ENCODE measurements around the gene MAP3K6. TPM values are rescaled to one million over a fixed set of nuclear protein-coding genes. Genes with fewer than 3 reads are reported as not detected.

MAP3K6 gene
- total and polyA plus RNA-seq, 4 donors, result 1.3 to 8.3 (median 4.0) TPM

DNA sequence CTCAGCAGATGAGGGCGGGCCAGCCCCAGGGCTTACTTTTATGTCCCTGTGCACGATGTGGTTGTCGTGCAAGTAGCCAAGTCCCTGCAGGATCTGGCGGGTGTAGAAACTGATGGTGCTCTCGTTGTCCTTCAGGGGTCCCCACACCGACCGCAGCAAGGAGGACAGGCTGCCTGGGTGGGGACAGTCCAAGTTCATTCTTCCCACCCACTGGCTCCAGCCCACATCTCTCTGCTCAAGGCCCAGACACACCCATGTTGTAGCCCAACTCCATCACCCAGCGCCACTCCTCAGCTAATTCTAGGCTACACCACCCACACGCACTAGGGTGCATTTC, 7.0 kb downstream of the MAP3K6 start:
- Histone ChIP-seq H3K4me3 (ENCODE audit: low read depth in 1 of 3, low read length in 3 of 3) (no peak overlapping the region), H3K9ac (ENCODE audit: low read depth in 1 of 2, low read length in 2 of 2) (no peak overlapping the region), H3K9me3 (ENCODE audit: control insufficient read depth in 4 of 4, low read length in 3 of 4) (no peaks in the 10 kb centered on the region), H3K36me3 (ENCODE audit: control insufficient read depth in 4 of 4, insufficient read depth in 3 of 4, low read depth in 1 of 4, low read length in 3 of 4) (no peaks in the 10 kb centered on the region), H3K4me1 (ENCODE audit: control insufficient read depth in 4 of 4, insufficient read depth in 4 of 4, low read length in 3 of 4) (peaks cover 0 to 12% (median 8%) of the 10 kb centered on the region in 4 donors), H3K27me3 (ENCODE audit: control insufficient read depth in 4 of 4, insufficient read depth in 4 of 4, low read length in 3 of 4) (no peaks in the 10 kb centered on the region), H3K27ac (ENCODE audit: low read depth in 1 of 2, low read length in 2 of 2) (no peak overlapping the region)
- DNase-seq (ENCODE audit: low spot score), result no peak
- 62% methylated on average over 9 of the region's 9 CpGs for WGBS
- TF ChIP-seq FOXA1 (IDR thresholded peaks at IDR 0.05) (no peak), YY1 (IDR thresholded peaks at IDR 0.05) (no peak), TAF1 (conservative IDR thresholded peaks at IDR 0.05) (no peak), JUND (IDR thresholded peaks at IDR 0.05) (no peak), NR2F2 (IDR thresholded peaks at IDR 0.05) (no peak), EGR1 (IDR thresholded peaks at IDR 0.05; ENCODE audit: low read depth in 2 of 2) (no peak), GABPA (IDR thresholded peaks at IDR 0.05 in 1 of 2, conservative IDR thresholded peaks at IDR 0.05 in 1 of 2) (no peak), HNF4A (conservative IDR thresholded peaks at IDR 0.05) (no peak), FOXA2 (IDR thresholded peaks at IDR 0.05) (no peak)
- TF ChIP-seq, protein P1, sequence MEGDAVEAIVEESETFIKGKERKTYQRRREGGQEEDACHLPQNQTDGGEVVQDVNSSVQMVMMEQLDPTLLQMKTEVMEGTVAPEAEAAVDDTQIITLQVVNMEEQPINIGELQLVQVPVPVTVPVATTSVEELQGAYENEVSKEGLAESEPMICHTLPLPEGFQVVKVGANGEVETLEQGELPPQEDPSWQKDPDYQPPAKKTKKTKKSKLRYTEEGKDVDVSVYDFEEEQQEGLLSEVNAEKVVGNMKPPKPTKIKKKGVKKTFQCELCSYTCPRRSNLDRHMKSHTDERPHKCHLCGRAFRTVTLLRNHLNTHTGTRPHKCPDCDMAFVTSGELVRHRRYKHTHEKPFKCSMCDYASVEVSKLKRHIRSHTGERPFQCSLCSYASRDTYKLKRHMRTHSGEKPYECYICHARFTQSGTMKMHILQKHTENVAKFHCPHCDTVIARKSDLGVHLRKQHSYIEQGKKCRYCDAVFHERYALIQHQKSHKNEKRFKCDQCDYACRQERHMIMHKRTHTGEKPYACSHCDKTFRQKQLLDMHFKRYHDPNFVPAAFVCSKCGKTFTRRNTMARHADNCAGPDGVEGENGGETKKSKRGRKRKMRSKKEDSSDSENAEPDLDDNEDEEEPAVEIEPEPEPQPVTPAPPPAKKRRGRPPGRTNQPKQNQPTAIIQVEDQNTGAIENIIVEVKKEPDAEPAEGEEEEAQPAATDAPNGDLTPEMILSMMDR (IDR thresholded peaks at IDR 0.05; ENCODE audit: low read depth, low read length, missing input control), result no peak

DNA sequence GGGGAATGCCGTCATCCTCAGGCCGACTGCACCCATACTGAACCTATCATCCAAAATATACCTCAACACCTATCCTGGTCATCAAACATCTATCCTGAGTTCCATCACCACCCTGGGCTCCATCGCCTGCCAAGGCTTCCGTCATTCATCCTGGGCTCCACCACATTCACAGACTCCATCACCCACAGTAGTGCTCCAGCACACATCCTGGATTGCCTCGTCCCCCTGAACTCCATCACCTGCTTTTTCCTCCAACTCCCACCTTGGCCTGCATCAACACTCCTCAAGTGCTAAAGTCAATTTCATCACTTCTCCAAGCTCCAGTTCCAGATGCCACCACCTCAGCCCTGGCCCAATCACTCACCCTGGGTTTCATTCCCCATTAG, 7.8 kb downstream of the MAP3K6 start:
- Histone ChIP-seq H3K9me3 (ENCODE audit: control insufficient read depth in 4 of 4, low read length in 3 of 4) (no peaks in the 10 kb centered on the region), H3K9ac (ENCODE audit: low read depth in 1 of 2, low read length in 2 of 2) (no peak overlapping the region), H3K4me3 (ENCODE audit: low read depth in 1 of 3, low read length in 3 of 3) (no peak overlapping the region), H3K27me3 (ENCODE audit: control insufficient read depth in 4 of 4, insufficient read depth in 4 of 4, low read length in 3 of 4) (no peaks in the 10 kb centered on the region), H3K36me3 (ENCODE audit: control insufficient read depth in 4 of 4, insufficient read depth in 3 of 4, low read depth in 1 of 4, low read length in 3 of 4) (no peaks in the 10 kb centered on the region), H3K4me1 (ENCODE audit: control insufficient read depth in 4 of 4, insufficient read depth in 4 of 4, low read length in 3 of 4) (peaks cover 0 to 12% (median 5%) of the 10 kb centered on the region in 4 donors), H3K27ac (ENCODE audit: low read depth in 1 of 2, low read length in 2 of 2) (no peak overlapping the region)
- no peak for TF ChIP-seq FOXA2 (IDR thresholded peaks at IDR 0.05)
- TF ChIP-seq EGR1 (IDR thresholded peaks at IDR 0.05; ENCODE audit: low read depth in 2 of 2), result no peak
- WGBS, result 97% methylated on average over 5 of the region's 5 CpGs
- DNase-seq (ENCODE audit: low spot score), result no peak

DNA sequence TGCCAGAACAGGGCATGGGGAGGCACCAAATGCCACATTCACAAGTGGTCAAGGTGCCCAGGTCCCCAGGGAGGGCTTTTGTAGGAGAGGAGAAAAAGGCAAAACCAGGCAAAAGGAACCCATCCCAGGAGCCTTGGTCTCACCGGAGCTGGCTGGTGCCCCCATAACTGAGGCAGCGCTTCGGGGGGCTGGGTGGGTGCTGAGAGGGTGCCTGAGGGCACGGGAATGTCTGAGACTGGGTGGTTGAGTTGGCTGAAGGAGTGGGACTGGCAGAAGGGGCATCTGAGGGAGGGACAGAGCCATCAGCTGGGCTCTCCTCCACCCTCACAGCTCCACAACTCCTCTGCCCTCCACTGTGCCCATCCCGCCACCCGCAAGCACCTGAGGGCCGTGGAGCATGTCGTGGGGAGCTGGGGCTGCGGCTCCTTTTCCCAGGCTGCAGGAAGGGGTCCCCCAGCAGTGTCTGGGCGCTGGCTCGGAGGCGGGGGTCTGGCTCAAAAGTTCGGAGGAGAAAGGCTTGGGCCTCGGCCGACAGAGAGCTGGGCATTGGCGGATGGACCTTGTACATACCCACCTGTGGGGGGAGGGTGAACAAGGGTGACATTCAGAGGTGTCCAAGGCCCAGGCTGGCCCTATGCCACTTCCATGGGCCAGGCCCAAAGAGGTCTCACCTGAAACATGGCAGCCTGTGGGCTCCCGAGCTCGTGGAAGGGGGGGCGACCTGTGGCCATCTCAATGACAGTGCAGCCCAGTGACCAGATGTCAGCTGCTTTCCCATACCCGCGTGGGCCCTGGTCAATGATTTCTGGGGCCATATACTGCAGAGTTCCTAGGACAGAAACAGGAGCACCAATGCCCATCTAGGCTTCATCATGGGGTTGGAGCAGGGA, 8.5 kb downstream of the MAP3K6 start:
- 87% methylated on average over 21 of the region's 21 CpGs for WGBS
- DNase-seq (ENCODE audit: low spot score), result no peak
- H3K27me3 ChIP-seq (ENCODE audit: control insufficient read depth in 4 of 4, insufficient read depth in 4 of 4, low read length in 3 of 4), result no peaks in the 10 kb centered on the region
- peaks cover 0 to 12% (median 5%) of the 10 kb centered on the region in 4 donors for H3K4me1 ChIP-seq (ENCODE audit: control insufficient read depth in 4 of 4, insufficient read depth in 4 of 4, low read length in 3 of 4)
- H3K9me3 ChIP-seq (ENCODE audit: control insufficient read depth in 4 of 4, low read length in 3 of 4), result no peaks in the 10 kb centered on the region
- no peak overlapping the region for H3K27ac ChIP-seq (ENCODE audit: low read depth in 1 of 2, low read length in 2 of 2)
- H3K4me3 ChIP-seq (ENCODE audit: low read depth in 1 of 3, low read length in 3 of 3), result no peak overlapping the region
- H3K36me3 ChIP-seq (ENCODE audit: control insufficient read depth in 4 of 4, insufficient read depth in 3 of 4, low read depth in 1 of 4, low read length in 3 of 4), result no peaks in the 10 kb centered on the region
- H3K9ac ChIP-seq (ENCODE audit: low read depth in 1 of 2, low read length in 2 of 2), result no peak overlapping the region
- TF ChIP-seq RAD21 (IDR thresholded peaks at IDR 0.05) (no peak), HNF4A (conservative IDR thresholded peaks at IDR 0.05) (no peak), NR2F2 (IDR thresholded peaks at IDR 0.05) (no peak), JUND (IDR thresholded peaks at IDR 0.05) (no peak), FOXA2 (IDR thresholded peaks at IDR 0.05) (no peak), FOXA1 (IDR thresholded peaks at IDR 0.05) (no peak), RXRA (IDR thresholded peaks at IDR 0.05) (no peak), GABPA (IDR thresholded peaks at IDR 0.05 in 1 of 2, conservative IDR thresholded peaks at IDR 0.05 in 1 of 2) (no peak), HNF4G (IDR thresholded peaks at IDR 0.05) (no peak), SP1 (IDR thresholded peaks at IDR 0.05) (no peak)
- TF ChIP-seq, protein P1 (IDR thresholded peaks at IDR 0.05; ENCODE audit: low read depth, low read length, missing input control), result no peak
- TF ChIP-seq, protein P2, sequence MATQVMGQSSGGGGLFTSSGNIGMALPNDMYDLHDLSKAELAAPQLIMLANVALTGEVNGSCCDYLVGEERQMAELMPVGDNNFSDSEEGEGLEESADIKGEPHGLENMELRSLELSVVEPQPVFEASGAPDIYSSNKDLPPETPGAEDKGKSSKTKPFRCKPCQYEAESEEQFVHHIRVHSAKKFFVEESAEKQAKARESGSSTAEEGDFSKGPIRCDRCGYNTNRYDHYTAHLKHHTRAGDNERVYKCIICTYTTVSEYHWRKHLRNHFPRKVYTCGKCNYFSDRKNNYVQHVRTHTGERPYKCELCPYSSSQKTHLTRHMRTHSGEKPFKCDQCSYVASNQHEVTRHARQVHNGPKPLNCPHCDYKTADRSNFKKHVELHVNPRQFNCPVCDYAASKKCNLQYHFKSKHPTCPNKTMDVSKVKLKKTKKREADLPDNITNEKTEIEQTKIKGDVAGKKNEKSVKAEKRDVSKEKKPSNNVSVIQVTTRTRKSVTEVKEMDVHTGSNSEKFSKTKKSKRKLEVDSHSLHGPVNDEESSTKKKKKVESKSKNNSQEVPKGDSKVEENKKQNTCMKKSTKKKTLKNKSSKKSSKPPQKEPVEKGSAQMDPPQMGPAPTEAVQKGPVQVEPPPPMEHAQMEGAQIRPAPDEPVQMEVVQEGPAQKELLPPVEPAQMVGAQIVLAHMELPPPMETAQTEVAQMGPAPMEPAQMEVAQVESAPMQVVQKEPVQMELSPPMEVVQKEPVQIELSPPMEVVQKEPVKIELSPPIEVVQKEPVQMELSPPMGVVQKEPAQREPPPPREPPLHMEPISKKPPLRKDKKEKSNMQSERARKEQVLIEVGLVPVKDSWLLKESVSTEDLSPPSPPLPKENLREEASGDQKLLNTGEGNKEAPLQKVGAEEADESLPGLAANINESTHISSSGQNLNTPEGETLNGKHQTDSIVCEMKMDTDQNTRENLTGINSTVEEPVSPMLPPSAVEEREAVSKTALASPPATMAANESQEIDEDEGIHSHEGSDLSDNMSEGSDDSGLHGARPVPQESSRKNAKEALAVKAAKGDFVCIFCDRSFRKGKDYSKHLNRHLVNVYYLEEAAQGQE (IDR thresholded peaks at IDR 0.05), result no peak
- TF ChIP-seq, protein P3, sequence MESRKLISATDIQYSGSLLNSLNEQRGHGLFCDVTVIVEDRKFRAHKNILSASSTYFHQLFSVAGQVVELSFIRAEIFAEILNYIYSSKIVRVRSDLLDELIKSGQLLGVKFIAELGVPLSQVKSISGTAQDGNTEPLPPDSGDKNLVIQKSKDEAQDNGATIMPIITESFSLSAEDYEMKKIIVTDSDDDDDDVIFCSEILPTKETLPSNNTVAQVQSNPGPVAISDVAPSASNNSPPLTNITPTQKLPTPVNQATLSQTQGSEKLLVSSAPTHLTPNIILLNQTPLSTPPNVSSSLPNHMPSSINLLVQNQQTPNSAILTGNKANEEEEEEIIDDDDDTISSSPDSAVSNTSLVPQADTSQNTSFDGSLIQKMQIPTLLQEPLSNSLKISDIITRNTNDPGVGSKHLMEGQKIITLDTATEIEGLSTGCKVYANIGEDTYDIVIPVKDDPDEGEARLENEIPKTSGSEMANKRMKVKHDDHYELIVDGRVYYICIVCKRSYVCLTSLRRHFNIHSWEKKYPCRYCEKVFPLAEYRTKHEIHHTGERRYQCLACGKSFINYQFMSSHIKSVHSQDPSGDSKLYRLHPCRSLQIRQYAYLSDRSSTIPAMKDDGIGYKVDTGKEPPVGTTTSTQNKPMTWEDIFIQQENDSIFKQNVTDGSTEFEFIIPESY (IDR thresholded peaks at IDR 0.05), result no peak
- TF ChIP-seq, protein P4, sequence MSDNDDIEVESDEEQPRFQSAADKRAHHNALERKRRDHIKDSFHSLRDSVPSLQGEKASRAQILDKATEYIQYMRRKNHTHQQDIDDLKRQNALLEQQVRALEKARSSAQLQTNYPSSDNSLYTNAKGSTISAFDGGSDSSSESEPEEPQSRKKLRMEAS (IDR thresholded peaks at IDR 0.05), result no peak

All from liver (tissue), 9 donors.